Stimulated activated CD8-positive, alpha-beta memory T cell treated with anti-CD3 and anti-CD28 coated beads, Interleukin-4, amount 100 ng/mL, for 4 hours (primary cell): ENCODE measurements around the gene EMILIN1.
"Not testable (repeated sequence)": the region's sequence is repeated elsewhere in the genome, so short reads cannot be mapped to it uniquely, and the experiment has no call there.

ENCODE experiments used
- DNase-seq, 2 donors: peaks; one replicate each; pipeline ENCODE4 v3.0.0-alpha.2; 2020; ENCODE audit warnings: low read depth in 2 of 2, low spot score in 1 of 2

The EMILIN1 gene

DNA sequence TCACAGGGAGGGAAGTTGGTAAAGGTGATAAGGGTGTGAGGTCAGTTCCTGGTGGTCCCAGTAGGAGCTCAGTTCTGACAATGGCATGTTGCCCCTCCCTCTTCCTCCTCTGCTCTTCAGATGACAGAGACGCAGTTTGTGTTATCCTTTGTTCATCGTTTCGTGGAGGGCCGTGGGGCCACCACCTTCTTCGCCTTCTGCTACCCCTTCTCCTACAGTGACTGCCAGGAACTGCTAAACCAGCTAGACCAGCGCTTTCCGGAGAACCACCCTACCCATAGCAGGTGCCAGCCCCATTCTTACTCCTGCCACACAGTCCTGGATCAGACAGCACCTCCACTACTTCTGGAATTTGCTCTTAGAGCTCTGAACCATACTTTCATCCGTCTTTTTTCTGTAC, 24.6 kb upstream of the EMILIN1 start:
- no peak for DNase-seq

GRCh38 chr2:27054721-27055120, 23.7 kb upstream of the EMILIN1 start:
- no peak for DNase-seq

- DNase-seq: no peak
Observed at GRCh38 chr2:27057184-27057583, 21.2 kb upstream of the EMILIN1 start.

- DNase-seq: no peak
Observed at GRCh38 chr2:27058210-27058609, 20.2 kb upstream of the EMILIN1 start.

GRCh38 chr2:27059141-27059820, 19.1 kb upstream of the EMILIN1 start:
- DNase-seq: no peak

- DNase-seq: no peak
Observed at GRCh38 chr2:27060323-27060722, 18.1 kb upstream of the EMILIN1 start.

DNA sequence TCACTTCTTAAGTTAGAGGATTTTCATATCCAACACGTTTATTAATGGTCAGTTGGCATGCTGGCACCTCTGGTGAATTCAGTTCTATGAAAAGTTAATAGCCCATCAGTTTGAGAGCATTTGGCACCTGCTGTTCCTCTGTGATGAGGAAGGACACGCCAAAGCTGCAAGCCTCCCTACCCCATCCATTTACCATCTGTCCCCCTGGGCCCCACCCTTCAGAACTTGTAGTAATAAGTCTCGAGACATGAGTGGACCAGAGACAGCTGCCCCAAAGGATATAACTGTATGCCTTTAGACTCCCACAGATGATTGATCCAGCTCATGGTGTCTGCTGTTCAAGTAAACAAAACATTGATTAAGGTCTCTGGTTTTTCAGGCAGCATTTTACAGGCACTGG, 13.3 kb upstream of the EMILIN1 start:
- DNase-seq: no peak

- no peak for DNase-seq
Observed at GRCh38 chr2:27067385-27067784, 11.0 kb upstream of the EMILIN1 start.

DNA sequence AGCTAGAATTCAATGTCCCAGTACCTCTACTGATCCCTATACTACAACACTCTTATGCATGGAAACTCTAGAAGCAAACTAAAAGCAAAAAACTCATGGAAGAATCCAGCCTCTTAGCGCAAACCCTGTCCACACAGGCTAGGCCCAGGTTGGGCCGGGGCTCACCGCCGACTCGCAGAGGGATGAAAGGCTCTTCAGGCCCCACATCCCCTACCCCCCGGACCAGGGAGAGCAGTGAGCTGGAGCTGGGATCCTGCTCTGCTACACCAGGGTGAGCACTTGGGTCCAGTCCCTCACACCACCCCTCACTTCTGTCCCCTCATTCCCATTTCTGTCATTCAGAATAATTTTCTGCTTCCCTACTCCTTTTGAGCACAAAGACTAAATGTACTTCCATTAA, 9.0 kb upstream of the EMILIN1 start:
- DNase-seq: no peak

DNA sequence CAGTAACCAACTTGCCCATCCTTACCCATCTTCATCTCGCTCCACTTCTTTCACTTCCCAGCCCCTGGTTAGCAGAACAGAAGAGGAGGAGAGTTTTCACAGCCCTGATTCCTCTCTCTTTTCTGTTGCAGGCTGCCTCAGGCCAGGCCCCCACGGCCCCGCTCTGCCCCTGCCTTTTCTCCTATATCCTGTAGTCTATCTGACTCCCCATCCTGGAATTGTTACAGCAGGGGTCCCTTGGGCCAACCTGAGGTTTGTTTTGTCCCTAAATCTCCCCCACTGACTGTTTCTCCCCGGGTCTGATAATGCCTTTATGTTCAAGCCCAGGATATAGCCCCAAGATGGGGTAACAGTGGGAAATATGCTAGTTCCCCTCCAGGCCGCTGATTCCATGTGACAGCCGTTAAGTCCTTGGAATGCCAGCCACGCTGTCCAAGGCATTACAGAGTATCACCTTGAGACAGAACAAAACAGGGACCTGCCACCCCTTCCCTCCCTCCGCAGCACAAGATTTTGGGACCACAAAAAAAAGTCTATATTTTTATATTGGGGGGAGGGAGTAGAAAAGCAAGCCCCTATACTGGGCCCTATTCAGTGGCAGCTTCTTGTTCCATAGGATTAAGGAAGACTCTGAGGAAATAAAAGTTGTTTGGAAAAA, 8.3 kb upstream of the EMILIN1 start:
- no peak for DNase-seq

DNA sequence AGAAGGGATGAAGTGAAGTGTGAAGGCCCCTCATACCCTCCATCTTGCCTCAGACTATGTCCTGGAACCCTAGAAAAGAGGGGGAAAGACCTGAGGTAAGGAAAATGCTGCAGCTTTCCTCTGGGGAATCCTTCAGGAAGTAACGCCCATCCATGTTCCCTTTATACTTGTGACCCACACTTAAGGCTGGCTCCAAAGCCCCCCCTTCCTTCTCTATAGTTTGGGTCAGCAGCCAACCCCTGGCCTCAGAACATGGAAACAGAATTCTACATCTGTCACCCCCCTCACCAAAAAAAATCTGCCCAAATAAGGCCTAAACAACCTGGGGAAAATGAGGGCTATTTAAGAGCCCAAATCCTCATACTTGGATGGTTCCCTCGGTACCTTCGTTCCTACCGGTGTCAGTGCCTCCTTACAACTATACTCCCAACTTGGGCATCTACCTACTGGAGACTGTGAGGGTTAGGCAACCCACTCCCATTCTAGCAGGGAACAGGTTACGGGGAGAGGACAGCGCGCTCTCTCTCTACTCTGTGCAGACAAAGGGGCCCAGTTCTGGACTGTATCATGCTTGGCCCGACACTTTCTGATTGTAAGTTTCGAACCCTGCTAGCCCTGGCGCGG, 7.7 kb upstream of the EMILIN1 start:
- DNase-seq: no peak

- peak; percentile 75 to 78 for DNase-seq
Observed at GRCh38 chr2:27071277-27071989, 7.0 kb upstream of the EMILIN1 start, which contains the start of gene OST4. OST4 (minus strand) TSS chr2:27071654.

GRCh38 chr2:27071990-27072830, 6.2 kb upstream of the EMILIN1 start:
- no peak for DNase-seq

GRCh38 chr2:27072920-27073319, 5.5 kb upstream of the EMILIN1 start:
- no peak for DNase-seq

GRCh38 chr2:27073782-27074181, 4.6 kb upstream of the EMILIN1 start:
- no peak for DNase-seq

DNA sequence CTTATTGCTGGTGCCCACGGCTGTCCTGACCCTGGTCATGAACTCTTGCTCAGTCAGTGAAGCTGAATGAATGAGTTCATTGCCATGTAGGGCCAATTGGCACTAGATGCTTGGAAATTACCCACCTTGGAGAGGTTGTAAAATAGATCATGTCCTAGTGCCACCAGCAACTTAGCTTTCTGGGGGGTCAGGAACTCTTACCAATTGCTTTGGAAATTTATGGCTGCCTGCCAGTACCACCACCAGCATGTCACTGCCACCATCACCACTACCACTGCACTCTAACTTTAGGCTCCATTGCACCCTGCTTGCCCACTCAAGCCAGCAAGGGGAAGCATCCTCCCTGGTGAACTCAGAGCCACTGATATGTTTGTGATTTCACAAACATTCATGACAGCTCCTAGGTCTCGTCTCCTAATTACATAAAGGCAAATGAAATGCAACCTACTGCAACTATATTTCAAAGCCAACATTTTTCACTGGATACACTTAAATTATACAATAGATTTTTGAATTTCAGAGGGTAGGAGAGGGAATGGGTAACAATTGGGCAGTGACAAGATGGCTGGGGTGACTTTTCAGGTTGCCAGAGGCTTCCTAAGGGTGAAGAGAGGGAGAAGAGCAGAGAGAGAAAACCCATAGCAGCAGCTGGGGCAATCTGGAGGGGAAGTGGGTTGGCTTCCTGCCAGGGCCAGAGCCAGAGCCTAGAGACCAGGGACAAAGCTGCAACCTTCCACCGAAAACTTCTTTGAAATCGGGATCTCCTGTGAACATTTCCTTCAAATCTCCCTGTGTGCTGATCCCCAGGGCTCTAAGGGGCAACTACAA, 3.5 kb upstream of the EMILIN1 start:
- DNase-seq: no peak

DNA sequence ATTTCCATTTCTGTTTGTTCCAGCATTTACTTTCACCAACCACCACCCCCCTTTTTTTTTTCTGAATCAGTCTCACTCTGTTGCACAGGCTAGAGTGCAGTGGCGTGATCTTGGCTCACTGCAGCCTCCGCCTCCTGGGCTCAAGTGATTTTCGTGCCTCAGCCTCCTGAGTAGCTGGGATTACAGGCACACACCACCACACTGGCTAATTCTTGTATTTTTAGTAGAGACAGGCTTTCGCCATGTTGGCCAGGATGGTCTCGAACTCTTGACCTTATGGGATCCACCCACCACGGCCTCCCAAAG, 2.9 kb upstream of the EMILIN1 start:
- not testable (repeated sequence) for DNase-seq

GRCh38 chr2:27076323-27076722, 2.1 kb upstream of the EMILIN1 start:
- DNase-seq: no peak

- no peak for DNase-seq
Observed at GRCh38 chr2:27077231-27077630, 1.2 kb upstream of the EMILIN1 start.
